ENCODE results near the gene MAGEF1. TPM values are rescaled to one million over a fixed set of nuclear protein-coding genes. Genes with fewer than 3 reads are reported as not detected.
A peak's percentile ranks its signal among the peaks of the same experiment; 100 is the strongest.

Gene MAGEF1
- total RNA-seq, 2 experiments from 2014 or later = 5.3 to 5.8 TPM

GRCh38 chr3:184728010-184728527 is 16.2 kb upstream of the MAGEF1 start:
- POLR2A ChIA-PET = no interaction called here
- CTCF ChIA-PET = interaction anchor here (2.6 kb wide), 1 partner anchor 10 kb away, joined by 10 read pairs; no protein-coding TSS in a partner anchor
- no peak overlapping the region for H3K4me3 Mint-ChIP-seq
- no peaks in the 10 kb centered on the region for H3K9me3 Mint-ChIP-seq
- no peak overlapping the region for H3K27ac Mint-ChIP-seq
- peaks cover 5% of the 10 kb centered on the region for H3K27me3 Mint-ChIP-seq
- H3K4me1 Mint-ChIP-seq = no peaks in the 10 kb centered on the region
- H3K36me3 Mint-ChIP-seq (ENCODE audit: low read depth) = no peaks in the 10 kb centered on the region
- no peak for DNase-seq

DNA sequence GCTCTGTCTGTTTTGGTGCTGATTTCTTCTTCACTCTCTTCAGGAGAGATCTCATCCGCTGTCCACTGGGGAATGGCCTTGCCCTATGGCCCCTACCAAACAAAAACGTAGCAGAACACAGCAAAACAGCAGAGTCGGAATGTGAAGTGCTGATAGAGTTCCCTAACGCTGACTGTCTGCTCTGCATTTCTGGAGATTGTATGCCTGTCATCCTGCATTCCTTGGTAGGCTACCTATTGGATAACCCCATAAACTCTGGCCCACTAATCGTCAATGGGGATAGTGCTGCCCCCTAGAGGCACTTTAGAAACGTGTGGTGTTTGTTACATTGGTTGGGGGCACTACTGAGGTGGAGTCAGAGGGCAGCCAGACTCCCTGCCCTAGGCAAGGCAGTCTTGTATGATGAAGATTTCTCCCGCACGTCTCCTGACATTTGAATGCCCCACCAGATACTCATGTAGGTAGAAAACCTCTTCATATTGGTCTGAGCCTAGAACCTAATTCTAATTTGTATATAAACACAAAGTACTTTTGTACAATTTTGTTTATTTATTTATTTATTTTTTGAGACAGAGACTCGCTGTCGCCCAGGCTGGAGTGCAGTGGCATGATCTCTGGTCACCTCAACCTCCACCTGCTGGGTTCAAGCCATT is 15.6 kb upstream of the MAGEF1 start:
- DNase-seq = peak; percentile 49
- Mint-ChIP-seq H3K27ac (no peak overlapping the region), H3K9me3 (no peaks in the 10 kb centered on the region), H3K4me1 (no peaks in the 10 kb centered on the region), H3K27me3 (peaks cover 5% of the 10 kb centered on the region), H3K4me3 (no peak overlapping the region), H3K36me3 (ENCODE audit: low read depth) (no peaks in the 10 kb centered on the region)
- ChIA-PET CTCF (interaction anchor here (0.6 to 2.6 kb wide), 13 partner anchors 10 to 185 kb away, joined by 3 to 10 read pairs (median 3); no protein-coding TSS in a partner anchor), POLR2A (no interaction called here)

DNA sequence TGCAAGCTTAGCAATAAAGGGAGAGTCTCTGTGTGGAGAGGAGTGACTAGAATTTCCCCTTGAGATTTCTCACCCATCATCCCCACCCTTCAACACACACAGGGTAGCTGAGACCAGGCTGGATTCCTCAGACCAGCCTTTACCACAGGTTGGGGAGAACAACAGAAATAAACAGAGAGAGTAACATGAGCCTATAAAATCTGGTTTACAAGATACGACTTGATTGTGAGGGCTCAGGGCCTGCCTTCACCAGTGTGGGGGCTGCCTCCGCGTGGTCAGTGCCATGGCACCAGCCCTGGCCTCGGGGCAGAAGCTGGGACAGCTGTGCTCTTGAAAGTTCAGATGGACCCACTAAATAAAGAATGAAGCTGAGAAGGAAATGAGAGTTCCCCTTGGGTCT is 14.6 kb upstream of the MAGEF1 start:
- Mint-ChIP-seq H3K27me3 (peaks cover 6% of the 10 kb centered on the region), H3K36me3 (ENCODE audit: low read depth) (no peaks in the 10 kb centered on the region), H3K9me3 (no peaks in the 10 kb centered on the region), H3K27ac (no peak overlapping the region), H3K4me1 (no peaks in the 10 kb centered on the region), H3K4me3 (no peak overlapping the region)
- DNase-seq = no peak
- POLR2A ChIA-PET = interaction anchor here (1.5 kb wide), 1 partner anchor 14 kb away, joined by 3 read pairs; no protein-coding TSS in a partner anchor
- CTCF ChIA-PET = interaction anchor here (0.6 to 2.6 kb wide), 14 partner anchors 9 to 184 kb away, joined by 3 to 10 read pairs (median 4); no protein-coding TSS in a partner anchor

DNA sequence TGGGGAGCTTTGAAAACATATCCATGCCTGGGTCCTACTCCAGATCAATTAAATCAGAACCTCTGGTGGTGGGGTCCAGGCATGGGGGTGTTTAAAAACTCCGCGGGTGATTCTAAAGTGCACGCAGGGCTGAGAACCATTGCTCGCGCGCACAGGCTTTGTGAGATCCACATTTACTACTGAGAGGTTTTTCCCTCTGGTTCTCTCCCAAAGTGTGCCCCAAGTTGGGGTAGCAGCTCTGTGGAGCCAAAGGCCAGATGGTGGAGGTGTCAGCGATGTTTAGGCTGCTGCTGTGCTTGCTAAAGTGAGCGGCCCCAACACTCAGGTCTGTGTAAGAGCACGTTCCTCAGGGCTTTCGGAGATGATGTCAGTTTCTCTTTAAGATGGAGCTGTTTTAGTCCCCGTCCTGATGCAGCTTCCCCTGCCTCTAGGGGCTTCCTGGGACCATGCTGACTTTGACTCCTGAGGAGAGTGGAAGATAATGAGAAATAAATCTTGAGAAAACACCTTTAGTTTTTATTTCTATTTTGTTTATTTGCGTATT is 13.4 kb upstream of the MAGEF1 start:
- Mint-ChIP-seq H3K27me3 (peaks cover 10% of the 10 kb centered on the region), H3K27ac (no peak overlapping the region), H3K9me3 (no peaks in the 10 kb centered on the region), H3K4me3 (no peak overlapping the region), H3K4me1 (no peaks in the 10 kb centered on the region), H3K36me3 (ENCODE audit: low read depth) (no peaks in the 10 kb centered on the region)
- CTCF ChIA-PET = interaction anchor here (1.0 to 2.2 kb wide), 3 partner anchors 12 to 78 kb away, joined by 3 to 8 read pairs (median 5); no protein-coding TSS in a partner anchor
- POLR2A ChIA-PET = interaction anchor here (1.5 kb wide), 1 partner anchor 13 kb away, joined by 3 read pairs; no protein-coding TSS in a partner anchor
- no peak for DNase-seq

DNA sequence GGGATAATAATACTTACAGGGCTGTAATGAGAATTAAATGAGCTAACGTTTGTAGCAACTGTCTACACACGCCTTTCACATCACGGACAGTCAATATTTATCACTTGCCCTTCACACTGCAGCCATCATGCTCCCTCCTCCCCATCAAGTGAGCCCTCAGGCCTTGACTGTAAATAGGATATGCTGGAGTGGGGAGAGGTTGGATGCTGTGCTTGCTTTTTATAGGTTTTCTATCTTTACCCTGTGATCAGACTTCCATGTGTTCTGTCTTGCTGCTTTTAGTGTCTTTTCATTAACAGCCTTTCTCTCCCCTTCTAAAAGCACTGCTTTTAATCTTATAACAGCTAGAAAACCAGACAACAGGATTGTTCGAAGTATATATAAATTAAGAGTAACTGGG is 12.8 kb upstream of the MAGEF1 start:
- POLR2A ChIA-PET = no interaction called here
- Mint-ChIP-seq H3K4me1 (no peaks in the 10 kb centered on the region), H3K9me3 (no peaks in the 10 kb centered on the region), H3K27ac (no peak overlapping the region), H3K36me3 (ENCODE audit: low read depth) (no peaks in the 10 kb centered on the region), H3K27me3 (peaks cover 10% of the 10 kb centered on the region), H3K4me3 (no peak overlapping the region)
- DNase-seq = no peak
- CTCF ChIA-PET = interaction anchor here (1.0 kb wide), 1 partner anchor 12 kb away, joined by 3 read pairs; no protein-coding TSS in a partner anchor

DNA sequence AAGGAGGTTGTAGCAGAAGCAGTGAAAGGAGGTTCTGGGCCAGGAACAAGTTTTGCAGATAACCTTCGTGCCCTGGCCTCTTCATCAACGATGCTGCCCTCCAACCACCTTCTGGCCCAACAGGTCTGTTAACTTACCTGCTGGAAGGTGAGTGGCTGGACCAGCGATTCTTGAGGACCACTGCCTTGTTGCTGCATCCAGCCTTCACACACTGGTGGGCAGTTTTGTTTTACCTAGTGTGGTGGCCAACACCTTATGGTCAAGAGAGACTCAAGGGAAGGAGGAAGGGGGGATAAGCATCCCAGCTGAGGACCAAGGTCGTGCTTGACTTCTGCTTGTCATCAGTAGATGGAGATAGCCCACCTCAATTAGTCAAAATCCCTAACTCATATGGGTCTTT is 7.8 kb upstream of the MAGEF1 start:
- H3K4me3 Mint-ChIP-seq = no peak overlapping the region
- peaks cover 9% of the 10 kb centered on the region for H3K27me3 Mint-ChIP-seq
- H3K4me1 Mint-ChIP-seq = no peaks in the 10 kb centered on the region
- ChIA-PET CTCF (interaction anchor here (1.1 kb wide), 1 partner anchor 159 kb away, joined by 4 read pairs; the partner anchor contains the start of gene EPHB3), POLR2A (no interaction called here)
- H3K27ac Mint-ChIP-seq = no peak overlapping the region
- DNase-seq = peak; percentile 12
- no peaks in the 10 kb centered on the region for H3K9me3 Mint-ChIP-seq
- H3K36me3 Mint-ChIP-seq (ENCODE audit: low read depth) = no peaks in the 10 kb centered on the region

DNA sequence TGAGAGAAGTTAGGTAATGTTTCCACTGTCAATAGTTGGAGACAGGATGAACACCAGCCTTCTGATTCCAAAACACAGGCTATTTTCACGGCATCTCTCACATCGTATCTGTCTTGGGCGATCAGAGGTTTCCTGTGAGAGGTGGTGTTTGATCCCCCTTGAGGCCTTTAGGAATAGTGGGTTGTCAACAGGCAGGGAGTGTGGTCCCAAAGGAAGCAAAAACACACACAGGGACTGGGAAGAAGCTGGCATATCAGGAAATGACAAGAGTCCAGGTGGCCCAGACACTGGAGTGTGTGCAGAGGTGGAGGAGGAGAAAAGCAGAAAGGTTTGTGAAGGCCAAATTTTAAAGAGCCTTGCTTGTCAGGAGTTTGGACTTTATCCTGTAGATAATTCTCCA is 6.6 kb upstream of the MAGEF1 start:
- Mint-ChIP-seq H3K27me3 (peaks cover 12% of the 10 kb centered on the region), H3K36me3 (ENCODE audit: low read depth) (no peaks in the 10 kb centered on the region), H3K4me3 (no peak overlapping the region), H3K27ac (no peak overlapping the region), H3K4me1 (no peaks in the 10 kb centered on the region), H3K9me3 (no peaks in the 10 kb centered on the region)
- DNase-seq = peak; percentile 7
- CTCF ChIA-PET = interaction anchor here (1.1 to 1.8 kb wide), 2 partner anchors 9 to 157 kb away, joined by 4 to 10 read pairs; partner anchors contain the start of gene EPHB3
- POLR2A ChIA-PET = no interaction called here

DNA sequence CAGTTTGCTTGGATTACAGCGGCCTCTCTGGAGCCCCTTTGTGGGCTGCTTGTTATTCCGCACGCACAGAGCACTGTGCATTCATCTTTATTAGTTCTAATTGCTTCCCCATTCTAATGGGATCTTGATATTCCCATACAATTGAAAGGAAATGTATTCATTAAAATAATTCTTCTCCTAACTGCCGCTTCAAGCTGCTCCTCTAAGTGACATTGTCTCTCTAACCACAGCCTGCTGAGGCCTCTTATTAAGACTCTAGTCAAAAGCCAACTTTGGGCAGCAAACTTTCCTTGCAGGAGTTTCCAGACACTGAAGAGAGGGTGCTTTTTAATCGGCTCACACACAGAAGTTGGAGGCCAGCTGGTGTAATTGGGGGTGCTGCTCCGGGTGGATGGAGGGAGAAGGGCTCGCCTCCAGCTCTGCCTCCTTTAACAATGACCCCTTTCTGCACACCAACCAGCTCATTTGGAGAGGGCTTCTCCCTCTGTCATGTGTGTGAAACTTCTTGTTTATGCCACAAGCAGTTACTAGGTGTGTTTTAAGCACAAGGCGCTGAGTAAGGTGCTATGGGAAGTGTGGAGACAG is 5.6 kb upstream of the MAGEF1 start:
- Mint-ChIP-seq H3K36me3 (ENCODE audit: low read depth) (no peaks in the 10 kb centered on the region), H3K9me3 (no peaks in the 10 kb centered on the region), H3K27me3 (peaks cover 17% of the 10 kb centered on the region), H3K27ac (no peak overlapping the region), H3K4me1 (peaks cover 3% of the 10 kb centered on the region), H3K4me3 (no peak overlapping the region)
- ChIA-PET CTCF (interaction anchor here (1.8 kb wide), 1 partner anchor 9 kb away, joined by 10 read pairs; no protein-coding TSS in a partner anchor), POLR2A (no interaction called here)
- DNase-seq = peak; percentile 6

DNA sequence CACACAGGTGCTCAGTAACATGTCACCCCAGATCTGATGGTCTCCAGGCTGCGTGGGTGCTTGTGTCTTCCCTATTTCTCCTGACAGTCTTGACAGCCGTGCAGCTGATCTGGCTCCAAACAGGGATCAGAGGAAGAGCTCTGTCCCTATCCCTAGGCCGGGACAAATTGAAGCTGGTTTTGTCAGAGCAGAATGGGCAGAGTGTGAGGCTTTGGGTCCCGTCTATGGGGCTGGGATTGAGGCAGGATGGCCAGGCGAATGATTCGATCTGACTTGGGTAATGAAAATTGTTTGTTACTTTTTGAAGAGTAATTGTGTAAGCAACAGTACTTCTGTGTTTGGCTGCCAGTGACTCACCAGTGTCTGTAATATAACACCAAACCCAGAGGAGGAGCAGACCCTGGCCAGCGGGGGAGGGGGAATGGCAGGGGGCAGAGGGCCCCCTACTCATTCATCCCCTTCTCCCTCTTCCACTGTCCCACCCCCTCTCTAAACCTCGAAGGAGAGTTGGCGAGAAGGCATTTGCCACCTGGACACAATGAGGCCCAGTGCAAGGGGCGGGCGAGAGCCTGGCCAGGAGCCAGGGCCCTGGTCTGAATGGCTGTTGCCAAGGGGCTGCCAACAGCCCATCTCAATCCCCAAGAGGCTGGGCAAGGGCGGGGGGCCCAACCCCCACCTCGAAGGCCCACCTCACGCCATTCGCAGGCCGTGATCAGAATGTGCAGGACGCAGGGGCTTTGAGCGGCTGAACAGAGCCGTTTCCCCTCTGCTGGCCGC is 4.9 kb upstream of the MAGEF1 start:
- Mint-ChIP-seq H3K27me3 (peaks cover 18% of the 10 kb centered on the region), H3K36me3 (ENCODE audit: low read depth) (no peaks in the 10 kb centered on the region), H3K4me1 (peaks cover 9% of the 10 kb centered on the region), H3K4me3 (no peak overlapping the region), H3K9me3 (no peaks in the 10 kb centered on the region), H3K27ac (no peak overlapping the region)
- DNase-seq = peak; percentile 13
- CTCF ChIA-PET = interaction anchor here (1.8 kb wide), 1 partner anchor 10 kb away, joined by 10 read pairs; no protein-coding TSS in a partner anchor
- POLR2A ChIA-PET = no interaction called here

DNA sequence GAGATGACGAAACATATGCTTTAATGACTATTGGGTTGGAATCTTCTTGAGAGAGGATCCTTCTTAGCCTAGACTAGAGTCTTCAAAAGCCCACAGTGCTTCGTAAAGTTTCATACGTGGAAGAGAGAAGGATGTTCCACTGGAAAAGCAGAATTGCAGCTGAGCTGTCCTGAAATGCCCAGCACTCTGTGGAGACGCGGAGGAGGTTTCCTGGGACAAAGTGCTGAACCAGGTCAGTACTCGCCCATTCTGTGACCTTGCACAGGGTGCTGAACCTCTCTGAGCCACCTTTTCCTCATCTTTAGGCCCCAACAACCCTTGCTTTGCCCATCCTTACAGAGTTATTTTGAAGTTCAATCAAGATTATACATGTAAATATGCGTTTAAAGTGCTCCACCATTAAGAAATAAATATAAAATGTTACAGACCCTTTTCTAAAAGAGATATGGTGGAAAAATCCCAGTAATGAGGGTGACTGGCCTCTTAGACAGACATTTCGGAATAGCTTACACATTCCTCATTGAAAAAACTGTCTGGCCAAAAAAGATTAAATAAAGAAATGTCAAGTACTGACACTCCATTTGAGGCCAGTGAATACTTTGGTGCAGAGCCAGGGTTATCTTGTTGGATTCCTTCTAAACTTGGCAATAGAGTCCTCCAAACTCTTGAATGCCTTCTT is 4.2 kb upstream of the MAGEF1 start:
- H3K9me3 Mint-ChIP-seq = no peaks in the 10 kb centered on the region
- H3K27me3 Mint-ChIP-seq = peaks cover 15% of the 10 kb centered on the region
- H3K27ac Mint-ChIP-seq = no peak overlapping the region
- peak; percentile 9 for DNase-seq
- peaks cover 12% of the 10 kb centered on the region for H3K4me1 Mint-ChIP-seq
- no peak overlapping the region for H3K4me3 Mint-ChIP-seq
- ChIA-PET CTCF (no interaction called here), POLR2A (no interaction called here)
- no peaks in the 10 kb centered on the region for H3K36me3 Mint-ChIP-seq (ENCODE audit: low read depth)

DNA sequence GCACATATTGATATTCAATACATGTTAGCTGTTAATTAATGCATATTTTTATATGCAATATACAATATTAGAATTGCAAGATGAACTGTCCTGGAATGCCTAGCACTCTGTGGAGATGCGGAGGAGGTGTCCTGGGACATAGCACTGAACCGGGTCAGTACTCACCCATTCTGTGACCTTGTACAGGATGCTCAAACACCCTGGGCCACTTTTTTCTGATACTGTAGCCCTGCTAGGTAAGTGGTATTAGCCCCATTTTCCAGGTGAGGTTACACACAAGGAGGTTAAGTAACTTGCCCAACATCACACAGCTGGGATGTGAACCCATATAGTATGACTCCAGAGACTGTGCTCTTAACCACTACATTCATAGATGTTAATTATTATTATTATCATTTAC is 1.7 kb upstream of the MAGEF1 start:
- Mint-ChIP-seq H3K4me3 (no peak overlapping the region), H3K27ac (no peak overlapping the region), H3K27me3 (peaks cover 10% of the 10 kb centered on the region), H3K9me3 (no peaks in the 10 kb centered on the region), H3K36me3 (ENCODE audit: low read depth) (peaks cover 11% of the 10 kb centered on the region), H3K4me1 (peaks cover 27% of the 10 kb centered on the region)
- ChIA-PET POLR2A (interaction anchor here (1.2 kb wide), 1 partner anchor 145 kb away, joined by 3 read pairs; no protein-coding TSS in a partner anchor), CTCF (interaction anchor here (1.5 to 1.7 kb wide), 2 partner anchors 11 to 13 kb away, joined by 3 to 8 read pairs; no protein-coding TSS in a partner anchor)
- peak; percentile 6 for DNase-seq

- POLR2A ChIA-PET = interaction anchor here (1.2 kb wide), 1 partner anchor 145 kb away, joined by 3 read pairs; no protein-coding TSS in a partner anchor
- H3K4me1 Mint-ChIP-seq = peaks cover 27% of the 10 kb centered on the region
- H3K4me3 Mint-ChIP-seq = no peak overlapping the region
- H3K27ac Mint-ChIP-seq = no peak overlapping the region
- DNase-seq = no peak
- peaks cover 9% of the 10 kb centered on the region for H3K27me3 Mint-ChIP-seq
- CTCF ChIA-PET = interaction anchor here (1.5 to 1.7 kb wide), 2 partner anchors 12 to 13 kb away, joined by 3 to 8 read pairs; no protein-coding TSS in a partner anchor
- peaks cover 14% of the 10 kb centered on the region for H3K36me3 Mint-ChIP-seq (ENCODE audit: low read depth)
- H3K9me3 Mint-ChIP-seq = peaks cover 3% of the 10 kb centered on the region
Observed at GRCh38 chr3:184713040-184713355, 1.1 kb upstream of the MAGEF1 start.
